ENCODE data around the gene TMEM88.
A peak's percentile ranks its signal among the peaks of the same experiment; 100 is the strongest.

TMEM88 gene

GRCh38 chr17:7846063-7846735, 8.7 kb upstream of the TMEM88 start:
- Mint-ChIP-seq H3K4me3 (peak overlapping the region; percentile 80), H3K36me3 (no peaks in the 10 kb centered on the region), H3K9me3 (no peaks in the 10 kb centered on the region), H3K4me1 (peaks cover 72% of the 10 kb centered on the region), H3K27ac (peak overlapping the region; percentile 98)
- no peak for ATAC-seq
- DNase-seq (ENCODE audit: low spot score in 2 of 2): no peak

GRCh38 chr17:7846765-7847661, 7.9 kb upstream of the TMEM88 start:
- H3K4me3 Mint-ChIP-seq: peak overlapping the region; percentile 80
- ATAC-seq: no peak
- peak overlapping the region; percentile 52 for H3K27ac Mint-ChIP-seq
- no peak for DNase-seq (ENCODE audit: low spot score in 2 of 2)
- H3K36me3 Mint-ChIP-seq: no peaks in the 10 kb centered on the region
- no peaks in the 10 kb centered on the region for H3K9me3 Mint-ChIP-seq
- H3K4me1 Mint-ChIP-seq: peaks cover 72% of the 10 kb centered on the region

GRCh38 chr17:7848131-7848579, 6.7 kb upstream of the TMEM88 start:
- ATAC-seq: no peak
- Mint-ChIP-seq H3K4me3 (no peak overlapping the region), H3K27ac (peak overlapping the region; percentile 26), H3K9me3 (no peaks in the 10 kb centered on the region), H3K36me3 (no peaks in the 10 kb centered on the region), H3K4me1 (peaks cover 68% of the 10 kb centered on the region)
- DNase-seq (ENCODE audit: low spot score in 2 of 2): no peak

GRCh38 chr17:7848739-7849129, 6.1 kb upstream of the TMEM88 start:
- H3K4me1 Mint-ChIP-seq: peaks cover 71% of the 10 kb centered on the region

GRCh38 chr17:7849130-7849750, 5.6 kb upstream of the TMEM88 start:
- Mint-ChIP-seq H3K4me3 (peak overlapping the region; percentile 60), H3K27ac (peak overlapping the region; percentile 26), H3K36me3 (no peaks in the 10 kb centered on the region), H3K4me1 (peaks cover 73% of the 10 kb centered on the region), H3K9me3 (no peaks in the 10 kb centered on the region)
- ATAC-seq (no peak), DNase-seq (ENCODE audit: low spot score in 2 of 2) (no peak)

More at GRCh38 chr17:7848739-7849129, 6.1 kb upstream of the TMEM88 start:
- ATAC-seq: no peak
- Mint-ChIP-seq H3K27ac (peak overlapping the region; percentile 26), H3K4me3 (no peak overlapping the region), H3K36me3 (no peaks in the 10 kb centered on the region), H3K9me3 (no peaks in the 10 kb centered on the region)
- no peak for DNase-seq (ENCODE audit: low spot score in 2 of 2)

- H3K4me3 Mint-ChIP-seq: peak overlapping the region; percentile 60
- peaks cover 72% of the 10 kb centered on the region for H3K4me1 Mint-ChIP-seq
- DNase-seq (ENCODE audit: low spot score in 2 of 2) (peak in 1 of 2 donors; percentile 51), ATAC-seq (no peak)
- H3K36me3 Mint-ChIP-seq: no peaks in the 10 kb centered on the region
- H3K27ac Mint-ChIP-seq: peak overlapping the region; percentile 26
- H3K9me3 Mint-ChIP-seq: no peaks in the 10 kb centered on the region
Measured at GRCh38 chr17:7849751-7850504, 4.9 kb upstream of the TMEM88 start.

- peaks cover 62% of the 10 kb centered on the region for H3K4me1 Mint-ChIP-seq
- peak overlapping the region; percentile 60 for H3K4me3 Mint-ChIP-seq
- H3K36me3 Mint-ChIP-seq: no peaks in the 10 kb centered on the region
- DNase-seq (ENCODE audit: low spot score in 2 of 2): no peak
- no peaks in the 10 kb centered on the region for H3K9me3 Mint-ChIP-seq
- no peak for ATAC-seq
- peak overlapping the region; percentile 79 for H3K27ac Mint-ChIP-seq
Measured at GRCh38 chr17:7850701-7851437, 4.0 kb upstream of the TMEM88 start.

GRCh38 chr17:7851438-7852261, 3.2 kb upstream of the TMEM88 start:
- H3K36me3 Mint-ChIP-seq: no peaks in the 10 kb centered on the region
- peak overlapping the region; percentile 60 for H3K4me3 Mint-ChIP-seq
- peak overlapping the region; percentile 79 for H3K27ac Mint-ChIP-seq
- ATAC-seq: peak; percentile 88
- H3K9me3 Mint-ChIP-seq: no peaks in the 10 kb centered on the region
- H3K4me1 Mint-ChIP-seq: peaks cover 55% of the 10 kb centered on the region
- peak; percentile 90 to 93 for DNase-seq (ENCODE audit: low spot score in 2 of 2)

GRCh38 chr17:7852262-7852670, 2.6 kb upstream of the TMEM88 start:
- no peaks in the 10 kb centered on the region for H3K36me3 Mint-ChIP-seq
- DNase-seq (ENCODE audit: low spot score in 2 of 2): peak in 1 of 2 donors; percentile 51
- peak overlapping the region; percentile 60 for H3K4me3 Mint-ChIP-seq
- peak overlapping the region; percentile 79 for H3K27ac Mint-ChIP-seq
- no peak for ATAC-seq
- H3K9me3 Mint-ChIP-seq: no peaks in the 10 kb centered on the region
- peaks cover 48% of the 10 kb centered on the region for H3K4me1 Mint-ChIP-seq

- Mint-ChIP-seq H3K27ac (peak overlapping the region; percentile 79), H3K4me1 (peaks cover 42% of the 10 kb centered on the region), H3K9me3 (no peaks in the 10 kb centered on the region), H3K36me3 (no peaks in the 10 kb centered on the region), H3K4me3 (no peak overlapping the region)
- ATAC-seq: no peak
- peak in 1 of 2 donors; percentile 54 for DNase-seq (ENCODE audit: low spot score in 2 of 2)
Measured at GRCh38 chr17:7852919-7853690, 1.8 kb upstream of the TMEM88 start.

GRCh38 chr17:7853691-7854038, 1.2 kb upstream of the TMEM88 start:
- H3K4me1 Mint-ChIP-seq: peaks cover 39% of the 10 kb centered on the region
- no peak overlapping the region for H3K4me3 Mint-ChIP-seq
- H3K27ac Mint-ChIP-seq: no peak overlapping the region
- ATAC-seq (no peak), DNase-seq (ENCODE audit: low spot score in 2 of 2) (no peak)
- no peaks in the 10 kb centered on the region for H3K9me3 Mint-ChIP-seq
- no peaks in the 10 kb centered on the region for H3K36me3 Mint-ChIP-seq

- ATAC-seq: no peak
- H3K4me3 Mint-ChIP-seq: no peak overlapping the region
- H3K36me3 Mint-ChIP-seq: peaks cover 4% of the 10 kb centered on the region
- H3K27ac Mint-ChIP-seq: no peak overlapping the region
- H3K9me3 Mint-ChIP-seq: no peaks in the 10 kb centered on the region
- no peak for DNase-seq (ENCODE audit: low spot score in 2 of 2)
- peaks cover 39% of the 10 kb centered on the region for H3K4me1 Mint-ChIP-seq
Measured at GRCh38 chr17:7854078-7854777, 638 bp upstream of the TMEM88 start.

GRCh38 chr17:7855660-7856010, 769 bp downstream of the TMEM88 start:
- H3K4me3 Mint-ChIP-seq: no peak overlapping the region
- H3K9me3 Mint-ChIP-seq: no peaks in the 10 kb centered on the region
- ATAC-seq: no peak

More at GRCh38 chr17:7855660-7856010, 769 bp downstream of the TMEM88 start:
- Mint-ChIP-seq H3K4me1 (peaks cover 26% of the 10 kb centered on the region), H3K27ac (no peak overlapping the region), H3K36me3 (peaks cover 10% of the 10 kb centered on the region)
- DNase-seq (ENCODE audit: low spot score in 2 of 2): no peak
